GM18508 (cell line): ENCODE measurements around the gene RHOV.

Source experiments
- ATAC-seq: cut with Tn5 transposase; IDR thresholded peaks from one replicate; pipeline ENCODE4 v1.9.1; 2021; ENCODE audit warnings: moderate number of reproducible peaks; ENCODE audit not compliant: insufficient read depth, unreplicated experiment

The RHOV gene

GRCh38 chr15:40850576-40851112 is 23.4 kb downstream of the RHOV start:
- no peak for ATAC-seq

- ATAC-seq: no peak
Measured at GRCh38 chr15:40847223-40847961, 26.6 kb downstream of the RHOV start.

DNA sequence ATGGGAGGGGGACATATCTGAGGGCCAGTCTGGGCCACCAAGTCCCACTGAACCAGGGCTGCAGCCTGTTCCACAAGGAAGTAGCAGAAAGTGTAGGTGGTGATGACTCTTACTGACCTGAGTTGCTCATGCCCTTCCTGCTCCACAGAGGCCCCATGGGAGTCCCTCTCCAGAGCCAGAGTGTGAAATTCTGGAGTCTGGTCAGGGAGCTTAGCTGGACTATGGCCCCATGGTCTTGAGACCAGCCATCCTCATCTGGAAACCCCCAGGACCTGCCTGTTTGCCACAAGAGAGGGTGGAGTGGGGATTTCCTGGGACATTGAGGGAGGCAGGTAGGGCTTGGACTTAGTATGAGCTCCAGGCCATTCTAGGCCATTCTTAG is 27.2 kb downstream of the RHOV start:
- ATAC-seq: no peak

- ATAC-seq: no peak
Measured at GRCh38 chr15:40845511-40846284, 28.3 kb downstream of the RHOV start.

DNA sequence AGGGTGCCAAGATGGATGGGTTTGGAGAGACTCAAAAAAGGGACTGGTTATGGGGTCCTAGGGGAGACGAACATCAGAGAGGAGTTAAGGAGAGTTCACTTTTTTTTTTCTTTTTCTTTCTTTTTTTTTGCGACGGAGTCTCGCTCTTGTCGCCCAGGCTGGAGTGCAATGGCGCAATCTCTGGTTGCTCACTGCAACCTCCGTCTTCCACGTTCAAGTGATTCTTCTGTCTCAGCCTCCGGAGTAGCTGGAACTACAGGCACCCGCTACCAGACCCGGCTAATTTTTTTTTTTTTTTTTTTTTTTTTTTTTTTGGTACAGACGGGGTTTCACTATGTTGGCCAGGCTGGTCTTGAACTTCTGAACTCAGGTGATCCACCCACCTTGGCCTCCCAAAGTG is 29.0 kb downstream of the RHOV start:
- no peak for ATAC-seq

DNA sequence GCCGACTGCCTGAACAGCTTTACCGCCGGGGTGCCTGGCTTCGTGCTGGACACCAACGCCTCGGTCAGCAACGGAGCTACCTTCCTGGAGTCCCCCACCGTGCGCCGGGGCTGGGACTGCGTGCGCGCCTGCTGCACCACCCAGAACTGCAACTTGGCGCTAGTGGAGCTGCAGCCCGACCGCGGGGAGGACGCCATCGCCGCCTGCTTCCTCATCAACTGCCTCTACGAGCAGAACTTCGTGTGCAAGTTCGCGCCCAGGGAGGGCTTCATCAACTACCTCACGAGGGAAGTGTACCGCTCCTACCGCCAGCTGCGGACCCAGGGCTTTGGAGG is 29.4 kb downstream of the RHOV start:
- no peak for ATAC-seq

- ATAC-seq: no peak
Measured at GRCh38 chr15:40843885-40844695, 29.9 kb downstream of the RHOV start, which contains the start of gene SPINT1. Gene SPINT1, plus strand, starts transcription at chr15:40844048. Its CDS starts 507 bp downstream, at chr15:40844555.

DNA sequence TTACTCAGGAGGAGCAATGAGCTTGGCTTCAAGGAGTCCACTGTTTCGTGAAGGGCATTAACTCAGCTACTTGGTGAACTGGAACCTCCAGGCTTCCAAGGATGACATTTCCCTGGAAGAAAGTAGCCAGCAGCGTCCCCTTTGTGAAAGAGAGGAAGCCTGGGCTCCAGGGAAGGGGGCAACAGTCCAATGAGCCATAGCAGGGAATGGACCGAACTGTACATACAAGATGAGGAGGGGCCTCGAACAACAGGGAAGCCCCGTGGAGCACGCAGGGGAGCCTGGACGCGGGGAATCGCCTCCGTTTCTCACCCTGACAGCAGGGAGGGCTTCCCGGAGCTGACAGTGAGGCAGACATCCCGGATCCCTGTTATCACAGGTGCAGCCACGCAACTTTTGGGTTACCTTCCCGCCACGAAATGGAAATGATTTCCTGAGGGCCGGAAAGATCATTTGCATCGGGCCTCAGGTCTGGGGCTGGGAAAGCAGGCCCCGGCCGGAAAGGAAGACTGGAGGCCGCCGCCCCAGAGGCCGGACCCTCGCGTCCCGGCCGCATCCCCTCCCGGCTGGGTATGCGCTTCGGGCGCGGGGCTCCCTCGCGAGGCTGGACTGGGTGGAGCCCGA is 30.7 kb downstream of the RHOV start:
- ATAC-seq: no peak

DNA sequence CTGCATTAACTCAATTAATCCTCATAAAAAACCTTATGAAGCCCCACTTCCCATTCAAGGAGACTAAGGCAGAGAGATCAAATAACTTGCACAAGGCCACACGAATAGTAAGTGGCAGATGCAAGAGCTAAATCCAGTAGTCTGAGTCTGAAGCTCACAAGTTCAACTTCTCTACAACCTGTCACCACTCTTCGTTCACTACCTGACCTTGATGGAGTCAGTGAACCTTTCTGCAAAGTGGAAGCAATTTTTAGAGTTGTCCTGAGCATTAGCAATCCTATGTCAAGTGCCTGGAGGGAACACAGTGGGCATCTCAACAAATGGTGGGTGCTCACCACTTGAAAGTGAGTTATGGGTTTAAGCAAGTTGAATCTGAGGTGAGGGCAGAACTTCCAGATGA is 32.3 kb downstream of the RHOV start:
- ATAC-seq: no peak

DNA sequence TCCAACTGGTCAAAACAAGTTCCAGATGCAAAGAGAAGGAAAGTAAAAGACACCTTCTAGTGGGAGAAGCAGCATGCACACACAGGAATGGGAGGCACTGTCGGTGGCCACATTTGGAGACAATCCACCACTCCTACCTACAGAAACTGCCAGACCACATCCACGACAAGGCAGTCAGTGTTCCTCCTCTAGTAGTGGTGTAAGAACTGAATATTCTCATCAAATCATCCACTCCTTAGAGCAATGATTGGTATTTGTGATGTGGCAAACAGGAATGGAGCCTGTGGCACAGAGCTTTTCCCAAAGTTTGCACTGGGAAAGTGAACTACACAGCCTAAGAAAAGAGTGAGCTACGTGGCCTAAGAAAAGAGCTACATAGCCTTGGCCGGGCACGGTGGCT is 35.3 kb downstream of the RHOV start:
- no peak for ATAC-seq

DNA sequence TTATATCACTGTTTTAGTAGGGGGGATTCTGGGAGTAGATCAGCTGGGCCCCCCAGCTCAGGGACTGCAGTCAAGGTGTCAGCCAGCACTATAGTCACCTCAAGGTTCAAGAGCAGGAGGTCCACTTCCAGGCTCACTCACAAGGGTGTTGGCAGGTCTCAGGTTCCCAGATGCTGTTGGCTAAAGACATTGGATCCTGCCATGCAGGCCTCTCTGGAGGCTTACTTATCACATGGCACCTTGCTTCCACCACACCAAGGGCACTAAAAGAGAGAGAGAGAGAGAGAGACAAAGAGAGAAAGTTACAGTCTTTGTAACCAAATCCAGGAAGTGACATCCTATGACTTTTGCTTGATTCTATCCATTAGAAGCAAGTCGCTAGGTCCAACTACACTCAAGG is 38.0 kb downstream of the RHOV start:
- no peak for ATAC-seq

- ATAC-seq: no peak
Measured at GRCh38 chr15:40832903-40833302, 41.1 kb downstream of the RHOV start.

DNA sequence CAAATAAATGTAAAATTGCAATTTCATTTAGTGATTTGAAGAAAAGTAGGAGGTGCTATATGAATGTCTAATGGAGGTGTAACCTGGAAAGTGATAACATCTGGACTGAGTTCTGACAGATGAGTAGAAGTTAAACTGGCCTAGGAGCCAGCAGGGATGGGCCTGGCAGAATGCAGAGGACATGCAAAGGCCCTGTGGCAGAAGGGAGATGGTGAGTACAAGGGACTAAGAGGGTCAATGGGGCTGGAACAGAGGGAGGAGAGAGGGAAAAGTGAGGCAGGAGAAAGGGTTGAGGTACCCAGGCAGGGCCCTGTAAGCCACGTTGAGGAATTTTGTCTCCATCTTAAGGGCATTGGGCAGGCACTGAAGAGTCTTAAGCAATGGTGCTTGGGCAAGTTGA is 42.2 kb downstream of the RHOV start:
- no peak for ATAC-seq

- no peak for ATAC-seq
Measured at GRCh38 chr15:40830884-40831283, 43.1 kb downstream of the RHOV start.

DNA sequence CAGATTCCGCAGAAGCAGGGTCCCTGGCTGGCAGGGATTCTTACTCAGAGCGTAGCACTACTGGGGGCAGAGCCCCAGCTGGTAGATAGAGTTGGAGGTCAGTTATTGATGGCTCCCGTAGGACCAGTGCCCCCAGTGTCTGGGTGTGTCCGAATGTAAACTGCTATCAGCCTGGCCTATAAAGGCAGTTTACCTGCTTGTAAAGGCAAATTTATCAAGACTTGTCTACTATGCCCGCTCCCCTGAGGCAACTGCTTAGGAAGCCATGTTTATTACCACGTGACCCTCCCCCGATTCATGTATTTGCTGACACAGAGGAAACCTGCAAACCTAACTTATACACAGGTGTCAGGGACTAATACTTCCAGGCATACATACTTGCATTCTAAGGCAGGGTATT is 44.9 kb downstream of the RHOV start:
- ATAC-seq: no peak

DNA sequence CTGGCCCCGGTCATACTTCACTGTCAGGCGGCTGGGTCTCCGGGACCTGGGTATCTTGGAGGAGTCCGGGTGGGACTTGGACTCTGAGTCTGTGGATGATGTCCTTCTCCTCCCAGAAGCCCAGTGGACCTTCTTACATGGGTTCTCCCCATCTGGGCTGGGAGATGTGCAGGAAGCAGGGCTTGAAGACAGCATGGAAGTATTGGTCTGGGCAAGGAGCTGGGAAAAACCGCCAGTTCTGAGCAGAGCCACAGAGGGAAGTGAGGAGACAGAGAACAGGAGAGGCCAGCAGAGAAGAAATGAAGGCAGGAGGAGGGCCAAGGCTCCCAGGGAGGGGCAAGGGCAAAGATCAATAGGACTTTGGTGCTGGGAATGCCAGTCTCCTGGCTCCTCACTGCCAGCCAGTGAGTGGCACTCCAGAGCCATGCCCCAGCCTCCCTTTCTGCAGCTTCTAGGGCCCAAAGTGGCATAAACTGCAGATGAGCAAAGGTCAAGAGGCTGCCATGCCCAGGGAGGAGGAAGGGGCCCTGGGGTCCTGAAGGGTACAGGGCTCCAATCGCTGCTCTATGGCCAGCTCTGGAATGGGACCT is 45.5 kb downstream of the RHOV start, which contains the start of gene PPP1R14D:
Gene PPP1R14D (minus strand): TSS at position 262 of the 590 bp plus-strand sequence. CDS start 67 bp downstream, at position 195.
- ATAC-seq: no peak

DNA sequence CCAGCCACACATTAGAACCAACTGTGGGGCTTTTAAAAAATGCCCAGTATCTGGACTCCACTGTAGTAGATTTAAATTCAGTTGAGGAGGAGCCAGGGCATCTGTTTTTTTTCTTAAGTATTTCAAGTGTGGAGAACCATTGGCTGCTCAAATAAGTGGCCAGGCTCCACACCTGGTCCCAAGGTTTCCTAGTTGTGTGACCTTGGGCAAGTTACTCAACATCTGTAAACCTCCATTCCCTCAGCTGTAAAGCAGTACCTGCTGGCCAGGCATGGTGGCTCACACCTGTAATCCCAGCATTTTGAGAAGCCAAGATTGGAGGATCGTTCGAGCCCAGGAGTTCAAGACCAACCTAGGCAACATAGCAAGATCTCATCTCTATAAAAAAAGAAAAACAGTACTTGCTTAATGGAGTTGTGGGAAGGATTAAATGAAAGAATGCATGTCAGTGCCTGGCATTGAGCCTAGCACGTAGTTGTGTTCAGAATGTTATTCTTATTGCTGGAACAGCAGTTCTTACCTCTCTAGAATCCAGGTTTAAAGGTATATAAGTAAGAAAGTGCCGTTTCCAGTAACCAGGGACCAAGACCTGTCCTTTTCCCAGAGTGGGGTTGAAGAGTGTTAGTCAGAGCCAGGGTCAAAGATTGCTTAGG is 47.5 kb downstream of the RHOV start:
- no peak for ATAC-seq

GRCh38 chr15:40825661-40826422 is 48.2 kb downstream of the RHOV start:
- no peak for ATAC-seq
